Fibroblast of upper back skin (primary cell): ENCODE results near the gene DUSP10.
A peak's percentile ranks its signal among the peaks of the same experiment; 100 is the strongest.

Source experiments
- DNase-seq: peaks from one replicate; pipeline ENCODE4 v3.0.0-alpha.2; 2013

Gene DUSP10

DNA sequence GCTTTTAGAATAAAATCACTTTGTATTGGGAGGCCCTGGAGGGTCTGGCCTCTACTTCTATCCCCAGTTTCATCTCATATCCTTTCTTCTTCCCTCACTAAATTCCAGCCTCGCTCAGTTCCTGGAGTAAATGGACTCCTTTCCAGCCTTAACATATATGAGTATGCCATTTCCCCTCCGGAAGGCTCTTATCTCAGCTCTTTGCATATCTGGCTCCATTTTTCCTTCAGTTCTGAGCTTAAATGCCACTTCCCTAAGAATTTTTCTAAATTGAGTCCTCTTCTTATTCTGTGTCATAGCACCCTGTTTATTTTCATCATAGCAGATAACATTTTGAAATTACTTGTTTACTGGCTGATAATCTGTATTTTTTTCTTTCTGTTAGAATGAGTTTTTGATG is 20.2 kb upstream of the DUSP10 start:
- DNase-seq, result no peak

DNA sequence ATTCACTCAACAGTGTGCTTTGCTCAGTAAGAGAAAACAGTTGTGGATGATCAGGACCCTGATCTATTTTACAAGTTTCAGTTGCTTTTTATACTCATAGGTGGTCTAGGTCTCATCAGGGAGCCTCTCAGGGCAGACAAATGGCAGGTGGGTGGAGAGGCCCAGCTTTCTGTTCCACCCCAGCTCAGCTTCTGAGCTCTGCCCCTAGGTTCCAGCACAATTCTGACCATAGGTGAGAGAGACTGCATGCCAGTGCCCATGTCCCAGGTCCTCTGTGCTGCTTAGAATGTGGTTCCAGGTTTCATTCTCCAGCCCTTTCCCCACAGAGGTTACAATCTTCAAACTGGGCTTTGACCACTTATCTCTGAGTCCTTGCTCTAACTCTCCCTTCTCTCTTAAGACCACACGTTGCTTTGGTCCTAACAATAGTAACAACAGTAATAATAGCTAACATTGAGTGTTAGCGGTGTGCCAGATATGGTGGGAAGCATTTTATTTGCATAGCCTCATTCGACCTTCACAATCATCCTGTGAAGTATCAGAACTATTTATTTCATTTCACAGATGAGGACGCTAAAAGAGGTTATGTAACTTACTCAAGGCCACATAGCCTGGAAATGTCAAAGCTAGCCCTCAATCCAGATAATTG is 19.6 kb upstream of the DUSP10 start:
- DNase-seq, result no peak

DNA sequence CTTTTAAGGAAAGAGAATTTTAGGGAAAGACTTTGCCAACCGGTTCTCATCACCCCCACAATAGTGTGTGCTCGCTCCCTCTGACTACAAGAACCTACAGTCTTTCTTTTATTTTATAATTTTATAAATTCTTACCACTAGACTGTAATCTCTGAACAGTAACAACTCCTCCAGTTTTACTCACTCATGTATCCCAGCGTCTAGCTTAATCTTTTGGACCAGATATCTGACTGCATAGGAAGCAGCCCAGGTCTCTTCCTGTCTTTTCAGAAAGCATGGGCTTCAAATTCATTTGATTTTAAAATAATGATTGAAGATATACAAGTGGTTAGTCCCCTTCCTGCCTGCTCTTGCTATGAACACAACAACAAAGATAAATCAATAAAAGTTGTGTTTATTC is 19.0 kb upstream of the DUSP10 start:
- no peak for DNase-seq

DNA sequence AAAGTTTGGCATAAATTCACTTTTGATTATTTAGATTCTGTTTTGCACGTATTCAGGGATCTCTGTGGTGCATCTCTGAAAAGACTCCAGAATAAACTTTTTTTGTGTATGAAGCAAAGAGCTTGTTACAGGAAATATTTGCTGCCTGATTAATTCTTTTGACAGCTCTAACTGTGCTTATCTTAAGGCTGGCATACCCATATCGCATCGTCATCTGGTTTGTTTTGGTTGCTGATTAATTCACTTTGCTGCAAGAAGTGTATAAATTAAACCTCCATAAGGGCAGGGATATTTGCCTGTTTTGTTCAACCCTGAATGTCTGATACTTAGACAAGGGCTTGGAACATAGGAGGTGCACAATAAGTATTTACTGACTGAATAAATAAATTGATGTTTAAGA is 17.5 kb upstream of the DUSP10 start:
- no peak for DNase-seq

DNA sequence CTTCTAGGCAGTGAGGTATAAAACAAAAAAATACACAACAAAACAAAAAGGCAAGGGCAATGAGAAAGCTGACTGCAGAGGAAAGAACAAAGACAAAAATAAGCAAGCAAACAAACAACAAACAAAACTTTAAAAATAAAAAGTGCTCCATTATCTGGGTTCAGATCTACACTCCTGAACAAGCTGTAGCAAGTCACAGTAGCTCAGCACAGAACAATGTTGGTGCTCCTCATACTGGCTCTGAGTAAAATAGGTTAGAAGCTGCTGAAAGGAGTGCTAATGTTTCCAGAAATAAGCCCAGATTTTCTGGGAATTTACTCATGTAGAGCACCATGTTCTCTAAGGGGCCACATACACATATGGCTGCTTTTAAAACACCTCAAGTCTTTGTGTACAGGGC is 16.6 kb upstream of the DUSP10 start:
- no peak for DNase-seq

DNA sequence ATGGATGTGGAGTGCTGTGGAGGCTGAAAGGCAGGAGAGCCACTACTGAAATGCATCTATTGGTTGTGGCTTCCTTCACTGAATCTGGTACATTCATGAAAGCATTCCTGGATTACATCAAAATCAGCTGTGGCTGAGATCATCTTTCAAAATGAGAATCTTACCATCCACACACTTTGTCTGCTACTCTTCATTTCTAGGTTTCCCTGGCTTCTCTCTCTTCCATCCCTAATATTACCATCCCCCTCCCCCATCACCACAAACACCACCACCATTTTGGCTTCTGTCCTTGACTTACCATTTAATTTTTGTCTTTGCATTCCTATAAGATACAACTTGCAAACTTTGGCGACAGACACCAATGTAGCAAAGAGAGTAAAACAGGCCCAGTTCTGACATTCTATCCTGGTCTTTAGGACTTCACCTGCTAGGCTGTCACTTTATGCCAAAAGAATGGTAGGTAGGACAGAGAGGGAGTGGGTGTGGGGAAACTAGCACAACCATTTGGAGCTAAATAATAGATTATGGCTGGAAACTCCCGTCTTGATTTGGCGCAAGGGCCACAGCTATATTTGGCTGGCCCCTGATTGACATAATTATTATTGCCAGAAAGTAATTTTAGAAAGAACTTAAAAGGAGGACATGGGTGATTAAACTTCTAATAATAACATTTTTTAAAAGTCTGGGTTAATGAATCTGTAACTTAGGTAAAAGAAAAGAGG is 15.1 kb upstream of the DUSP10 start:
- DNase-seq, result peak; percentile 25

DNA sequence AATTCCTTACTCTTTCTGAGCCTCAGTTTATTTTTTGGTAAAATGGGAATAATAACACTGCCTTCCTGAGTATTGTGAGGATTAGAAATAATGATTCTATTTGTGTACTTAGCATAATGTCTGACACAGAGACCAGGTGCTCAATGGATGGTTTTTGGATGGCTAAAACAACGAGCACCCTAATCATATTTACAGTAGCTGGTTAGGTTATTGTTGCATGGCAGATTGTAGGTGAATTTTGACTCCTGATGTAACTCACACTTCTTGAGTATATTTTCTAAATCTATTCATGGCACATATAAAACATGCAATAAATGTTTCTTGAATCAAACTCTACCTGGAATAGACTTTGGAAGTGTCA is 11.9 kb upstream of the DUSP10 start:
- DNase-seq, result no peak

DNA sequence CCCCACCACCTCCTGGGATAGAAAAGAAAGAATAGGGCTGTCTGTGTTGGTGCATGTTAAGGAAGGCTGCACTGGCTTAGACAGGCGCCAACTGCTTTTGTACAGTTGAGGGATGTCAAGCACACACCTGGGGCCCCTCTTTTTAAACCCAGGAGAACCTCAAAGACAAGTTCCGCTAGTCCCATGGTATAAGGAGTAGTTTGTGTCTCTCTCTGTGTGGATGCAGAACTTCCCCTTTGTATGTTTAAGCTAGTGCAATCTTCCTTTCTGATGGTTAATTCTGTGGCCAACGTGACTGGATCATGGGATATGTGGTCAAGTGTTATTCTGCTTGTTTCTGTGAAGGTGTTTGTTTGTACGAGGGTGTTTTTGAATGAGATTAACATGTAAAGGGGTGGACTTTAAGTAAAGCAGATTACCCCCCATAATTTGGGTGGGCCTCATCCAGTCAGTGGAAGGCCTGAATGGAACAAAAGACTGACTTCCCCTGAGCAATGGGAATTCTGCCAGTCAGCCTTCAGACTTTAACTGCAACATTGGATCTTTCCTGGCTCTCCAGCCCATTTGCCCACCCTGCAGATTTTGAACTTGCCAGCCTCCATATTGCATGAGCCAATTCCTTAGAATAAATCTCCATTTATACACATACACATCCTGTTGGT is 9.5 kb upstream of the DUSP10 start:
- no peak for DNase-seq

DNA sequence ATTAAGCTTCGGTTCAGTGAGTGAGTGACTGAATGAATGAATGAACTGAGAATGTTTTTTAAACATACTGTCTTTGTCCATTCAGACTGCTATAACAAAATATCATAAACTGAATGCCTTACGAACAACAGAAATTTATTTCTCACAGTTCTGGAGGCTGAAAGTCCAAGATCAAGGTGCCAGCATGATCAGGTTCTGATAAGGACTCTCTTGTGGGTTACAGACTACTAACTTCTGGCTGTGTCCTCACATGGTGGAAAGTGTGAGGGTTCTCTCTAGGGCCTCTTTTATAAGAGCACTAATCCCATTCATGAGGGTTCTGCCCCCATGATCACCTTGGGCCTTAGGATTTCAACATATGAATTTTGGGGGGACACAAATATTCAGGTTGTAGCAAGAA is 7.1 kb upstream of the DUSP10 start:
- no peak for DNase-seq

GRCh38 chr1:221747839-221748238 is 6.0 kb upstream of the DUSP10 start:
- DNase-seq, result no peak

GRCh38 chr1:221743416-221744208 is 1.7 kb upstream of the DUSP10 start:
- no peak for DNase-seq

GRCh38 chr1:221742555-221743415 is 896 bp upstream of the DUSP10 start:
- peak; percentile 60 for DNase-seq

DNA sequence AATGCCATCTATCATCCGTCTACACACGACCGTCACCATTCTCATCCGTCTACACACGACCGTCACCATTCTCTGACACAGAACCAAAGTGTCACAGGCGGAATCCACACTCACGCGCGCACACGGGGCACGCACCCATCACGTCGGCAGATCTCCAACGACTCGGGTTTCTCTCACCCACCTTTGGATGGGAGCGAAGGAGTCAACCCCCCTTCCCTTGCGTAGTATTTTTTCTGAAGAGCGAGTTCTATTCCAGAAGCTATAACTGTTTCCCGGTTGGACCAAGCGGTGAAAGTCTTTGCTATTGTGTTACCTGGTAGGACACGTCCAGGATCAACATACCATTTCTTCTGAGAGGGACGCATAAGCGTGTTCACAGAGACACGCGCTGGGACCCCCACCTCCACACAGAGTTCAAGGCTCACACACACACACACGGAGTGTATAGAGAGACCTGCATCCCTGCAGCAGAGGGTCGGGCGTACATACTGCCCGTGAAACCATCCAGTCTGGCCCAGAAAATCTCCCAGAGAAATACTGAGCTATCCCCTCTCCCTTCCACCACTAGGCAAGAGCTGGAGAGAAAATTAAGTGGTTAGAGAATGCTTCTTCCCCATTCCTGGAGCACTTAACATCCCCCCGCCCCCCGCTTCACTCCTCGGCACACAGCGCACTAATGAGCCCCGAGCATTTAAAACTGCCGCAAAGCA is 741 bp downstream of the DUSP10 start:
- peak; percentile 45 for DNase-seq

- DNase-seq, result peak; percentile 7
Measured at GRCh38 chr1:221740369-221740992, 1.4 kb downstream of the DUSP10 start.

- no peak for DNase-seq
Measured at GRCh38 chr1:221739677-221740025, 2.2 kb downstream of the DUSP10 start.

DNA sequence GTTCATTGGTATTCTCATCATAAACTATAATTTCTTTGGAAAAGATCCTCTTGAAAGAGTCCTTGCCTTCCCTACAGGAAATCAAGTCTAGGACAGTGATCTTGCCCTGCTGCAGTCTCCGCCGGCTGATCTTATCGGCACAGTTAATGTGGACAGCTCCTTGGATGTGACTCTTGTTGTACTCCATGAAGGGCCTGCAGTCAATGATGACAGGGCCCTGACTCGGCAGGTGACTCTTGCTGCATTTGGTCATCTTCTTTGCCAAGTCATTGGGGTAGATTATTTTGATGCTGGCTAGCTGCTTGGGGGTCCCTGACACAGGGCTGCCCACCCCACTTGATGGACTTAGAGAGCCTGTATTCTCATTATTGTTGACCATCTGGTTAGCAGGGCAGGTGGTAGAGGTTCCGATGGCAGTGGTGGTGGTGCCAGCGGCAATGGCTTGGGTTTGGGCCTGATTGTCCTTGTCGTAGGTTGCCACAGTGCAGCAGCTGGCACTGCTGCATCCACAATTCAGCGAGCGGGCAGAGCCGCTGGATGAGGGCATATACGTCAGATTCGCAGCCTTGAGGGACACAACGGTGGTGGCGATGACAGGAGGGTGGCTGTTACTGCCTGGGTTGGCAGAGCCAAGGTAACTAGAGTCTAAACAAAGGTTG is 2.7 kb downstream of the DUSP10 start:
- no peak for DNase-seq

GRCh38 chr1:221736714-221737113 is 5.2 kb downstream of the DUSP10 start:
- no peak for DNase-seq

GRCh38 chr1:221735999-221736398 is 5.9 kb downstream of the DUSP10 start:
- no peak for DNase-seq

DNA sequence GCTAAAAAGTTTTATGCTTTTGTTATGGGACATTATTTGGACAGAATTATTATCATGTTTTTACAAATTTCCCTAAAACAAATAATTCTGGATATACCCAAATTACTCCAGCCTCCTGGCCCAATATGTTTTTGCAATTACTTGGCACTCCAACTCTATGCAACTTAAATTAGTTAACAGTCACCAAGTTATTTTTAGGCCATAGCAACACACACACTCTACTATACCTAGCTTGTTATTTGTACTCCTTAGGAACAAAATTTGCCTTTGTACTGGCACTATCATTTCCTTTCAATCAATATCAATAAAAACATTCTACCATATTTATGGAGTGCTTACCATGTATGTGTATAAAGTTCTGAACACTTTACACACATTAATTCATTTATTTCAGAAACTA is 7.7 kb downstream of the DUSP10 start:
- no peak for DNase-seq

DNA sequence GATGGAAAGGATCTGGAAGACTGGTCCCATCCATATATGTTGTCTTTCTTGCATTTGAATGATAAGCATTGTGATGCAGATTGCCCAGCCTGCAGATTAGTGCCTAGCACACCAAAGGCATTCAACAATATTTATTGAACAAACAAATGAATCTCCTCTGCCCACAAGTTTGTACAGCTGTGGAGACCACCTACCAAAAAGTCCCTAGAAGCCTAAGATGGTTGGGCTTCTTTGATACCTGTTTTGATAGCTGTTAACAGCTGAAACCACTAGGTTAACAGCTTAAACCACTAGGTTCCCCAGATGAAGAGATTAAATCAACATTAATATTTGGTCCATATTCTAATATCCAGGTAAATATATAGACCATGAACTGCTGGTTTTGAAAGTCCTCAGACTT is 9.8 kb downstream of the DUSP10 start:
- DNase-seq, result no peak

GRCh38 chr1:221729771-221730330 is 12.0 kb downstream of the DUSP10 start:
- peak; percentile 45 for DNase-seq
